Cardiac septum (tissue), 1 donor: ENCODE measurements around the gene PCSK4. TPM values are rescaled to one million over a fixed set of nuclear protein-coding genes. Genes with fewer than 3 reads are reported as not detected.

Experiments
- DNase-seq: peaks from one replicate; pipeline ENCODE4 v3.0.0-alpha.2; 2020; ENCODE audit warnings: low spot score
- intact Hi-C: fragments of 100-400 bp; cut with DNase I; formaldehyde crosslinking; loops from one replicate; pipeline ENCODE4 v1.14.0; 2022
- total RNA-seq: library from RNA; stranded (reverse); fragmentation: NEBNext Ultra II Directional; extraction: Animal tissue kit (Norgen Biotek cat#: 25700); gene quantifications from one replicate; pipeline ENCODE4 v1.2.1, GENCODE V29; 2021
- donor health status: DM: no; HTN: no; CAD: no.

Gene PCSK4
- total RNA-seq, 1 donor from 2014 or later, result 1.5 TPM

DNA sequence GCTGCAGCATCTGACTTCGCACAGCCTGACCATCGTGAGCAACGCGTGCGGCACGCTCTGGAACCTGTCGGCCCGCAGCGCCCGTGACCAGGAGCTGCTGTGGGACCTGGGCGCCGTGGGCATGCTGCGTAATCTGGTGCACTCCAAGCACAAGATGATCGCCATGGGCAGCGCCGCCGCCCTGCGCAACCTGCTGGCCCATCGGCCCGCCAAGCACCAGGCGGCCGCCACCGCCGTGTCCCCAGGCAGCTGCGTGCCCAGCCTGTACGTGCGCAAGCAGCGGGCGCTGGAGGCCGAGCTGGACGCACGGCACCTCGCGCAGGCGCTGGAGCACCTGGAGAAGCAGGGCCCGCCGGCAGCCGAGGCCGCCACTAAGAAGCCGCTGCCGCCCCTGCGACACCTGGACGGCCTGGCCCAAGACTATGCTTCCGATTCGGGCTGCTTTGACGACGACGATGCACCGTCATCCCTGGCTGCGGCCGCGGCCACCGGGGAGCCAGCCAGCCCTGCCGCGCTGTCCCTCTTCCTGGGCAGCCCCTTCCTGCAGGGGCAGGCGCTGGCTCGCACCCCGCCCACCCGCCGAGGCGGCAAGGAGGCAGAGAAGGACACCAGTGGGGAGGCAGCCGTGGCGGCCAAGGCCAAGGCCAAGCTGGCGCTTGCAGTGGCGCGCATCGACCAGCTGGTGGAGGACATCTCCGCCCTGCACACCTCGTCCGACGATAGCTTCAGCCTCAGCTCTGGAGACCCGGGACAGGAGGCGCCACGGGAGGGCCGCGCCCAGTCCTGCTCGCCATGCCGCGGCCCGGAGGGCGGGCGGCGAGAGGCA lies 24.7 kb downstream of the PCSK4 start:
- DNase-seq, result no peak
- intact Hi-C loops, result no loop called here

DNA sequence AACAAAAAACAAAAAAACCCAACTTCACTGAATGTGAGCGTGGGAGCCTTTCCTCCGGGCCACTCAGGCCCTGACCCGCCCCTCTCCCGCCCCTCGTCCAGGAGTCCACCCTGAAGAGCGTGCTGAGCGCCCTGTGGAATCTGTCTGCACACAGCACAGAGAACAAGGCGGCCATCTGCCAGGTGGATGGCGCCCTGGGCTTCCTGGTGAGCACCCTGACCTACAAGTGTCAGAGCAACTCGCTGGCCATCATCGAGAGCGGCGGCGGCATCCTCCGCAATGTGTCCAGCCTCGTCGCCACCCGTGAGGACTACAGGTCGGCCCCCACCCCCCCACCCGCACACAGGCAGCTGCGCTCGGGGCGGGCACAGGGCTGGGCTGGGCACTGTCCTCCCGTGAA lies 28.3 kb downstream of the PCSK4 start:
- intact Hi-C loops, result no loop called here
- DNase-seq, result no peak

GRCh38 chr19:1460033-1460995 lies 29.8 kb downstream of the PCSK4 start:
- intact Hi-C loops, result no loop called here
- DNase-seq, result no peak

- DNase-seq, result no peak
Measured at GRCh38 chr19:1459479-1459878, 30.7 kb downstream of the PCSK4 start.

DNA sequence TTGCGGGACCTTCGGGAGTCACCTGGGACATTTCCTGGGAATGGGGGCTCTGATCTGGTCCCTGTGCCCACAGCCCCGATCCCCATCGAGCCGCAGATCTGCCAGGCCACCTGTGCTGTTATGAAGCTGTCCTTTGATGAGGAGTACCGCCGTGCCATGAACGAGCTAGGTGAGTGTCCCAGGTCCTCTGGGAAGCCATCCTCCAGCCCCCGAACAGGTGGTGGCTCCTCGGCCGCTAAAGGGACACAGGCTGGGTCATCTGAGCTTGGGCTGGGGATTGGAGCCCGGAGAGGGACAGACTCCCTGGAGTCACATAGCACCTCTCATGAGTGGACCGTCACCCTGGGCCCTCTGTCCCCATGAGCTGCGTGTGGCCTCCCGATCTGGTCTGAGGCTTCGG lies 32.3 kb downstream of the PCSK4 start:
- intact Hi-C loops, result no loop called here
- no peak for DNase-seq

More at GRCh38 chr19:1459479-1459878, 30.7 kb downstream of the PCSK4 start:
- intact Hi-C loops, result no loop called here

GRCh38 chr19:1457031-1457739 lies 33.0 kb downstream of the PCSK4 start:
- no peak for DNase-seq
- intact Hi-C loops, result no loop called here

DNA sequence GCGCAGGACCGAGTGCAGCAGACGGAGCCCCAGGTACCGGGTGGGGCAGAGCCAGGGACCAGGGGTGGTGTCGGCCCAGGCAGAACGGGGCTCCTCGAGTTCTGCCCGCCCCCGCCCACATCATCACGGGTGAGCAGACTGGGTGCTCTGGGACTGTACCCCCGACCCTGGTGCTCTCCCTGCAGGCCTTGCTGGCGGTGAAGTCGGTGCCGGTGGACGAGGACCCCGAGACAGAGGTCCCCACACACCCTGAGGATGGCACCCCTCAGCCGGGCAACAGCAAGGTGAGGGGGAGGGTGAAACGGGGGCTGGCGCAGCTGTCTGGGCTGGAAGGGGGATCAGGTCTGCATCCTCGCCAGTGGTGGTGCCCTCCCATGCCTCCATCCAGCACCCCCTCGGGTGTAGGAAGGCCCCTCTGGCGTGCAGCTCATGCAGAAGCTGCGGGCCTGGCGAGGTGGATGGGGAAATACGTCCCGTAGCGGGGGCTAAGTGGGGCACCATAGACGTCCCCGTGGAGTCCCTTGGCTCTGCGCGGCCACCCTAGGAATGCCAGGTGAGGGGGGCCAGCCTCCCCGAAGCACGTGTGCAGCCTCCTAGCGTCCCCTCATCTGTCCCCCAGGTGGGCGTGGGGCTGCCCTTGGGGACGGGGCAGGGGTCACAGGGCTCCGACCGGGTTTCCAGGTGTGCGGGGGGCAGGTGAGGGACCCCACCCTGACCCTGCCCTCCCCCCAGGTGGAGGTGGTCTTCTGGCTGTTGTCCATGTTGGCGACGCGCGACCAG lies 33.8 kb downstream of the PCSK4 start:
- DNase-seq, result no peak
- intact Hi-C loops, result no loop called here

GRCh38 chr19:1455336-1456120 lies 34.6 kb downstream of the PCSK4 start:
- intact Hi-C loops, result no loop called here
- no peak for DNase-seq

- intact Hi-C loops, result no loop called here
- DNase-seq, result no peak
Measured at GRCh38 chr19:1455002-1455335, 35.2 kb downstream of the PCSK4 start.

DNA sequence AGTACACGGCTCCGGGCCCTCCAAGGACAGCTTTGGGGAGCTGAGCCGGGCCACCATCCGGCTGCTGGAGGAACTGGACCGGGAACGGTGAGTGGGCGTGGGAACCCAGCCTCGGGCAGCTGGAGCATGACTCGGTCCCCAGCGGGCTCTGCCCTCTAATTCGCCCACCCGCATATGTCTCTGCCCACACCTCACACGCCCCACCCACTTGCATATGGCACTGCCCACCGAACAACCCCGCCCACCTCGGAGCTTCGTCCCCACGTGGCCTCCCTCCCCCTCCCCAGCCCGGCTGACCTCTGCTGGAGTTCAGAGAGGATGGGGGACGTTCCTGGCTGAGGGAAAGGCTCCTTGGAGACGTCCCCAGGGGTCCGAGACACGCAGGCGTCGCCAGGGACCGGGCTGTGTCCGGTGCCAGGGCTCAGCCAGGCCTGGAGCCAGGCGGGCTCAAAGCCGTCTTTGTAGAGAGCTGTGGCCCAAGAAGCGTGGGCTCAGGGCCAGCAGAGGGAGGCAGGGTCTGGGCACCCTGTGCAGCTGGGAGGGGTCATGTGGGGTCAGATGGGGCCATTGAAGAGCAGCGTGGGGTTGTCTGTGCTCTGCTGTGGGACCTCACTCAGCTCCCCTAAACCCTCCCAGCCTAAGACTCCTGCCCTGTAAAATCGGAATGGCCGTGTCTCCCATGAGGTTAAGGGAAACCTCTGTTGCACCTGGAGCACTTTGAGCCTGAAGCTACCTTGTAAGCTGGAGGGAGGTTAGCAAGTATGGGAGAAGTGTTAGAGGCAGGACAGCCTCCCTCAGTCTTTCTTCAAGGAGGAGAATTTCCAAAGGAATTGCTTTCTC lies 36.4 kb downstream of the PCSK4 start:
- intact Hi-C loops, result no loop called here
- DNase-seq, result no peak

GRCh38 chr19:1452802-1453524 lies 37.2 kb downstream of the PCSK4 start:
- intact Hi-C loops, result no loop called here
- DNase-seq, result no peak

DNA sequence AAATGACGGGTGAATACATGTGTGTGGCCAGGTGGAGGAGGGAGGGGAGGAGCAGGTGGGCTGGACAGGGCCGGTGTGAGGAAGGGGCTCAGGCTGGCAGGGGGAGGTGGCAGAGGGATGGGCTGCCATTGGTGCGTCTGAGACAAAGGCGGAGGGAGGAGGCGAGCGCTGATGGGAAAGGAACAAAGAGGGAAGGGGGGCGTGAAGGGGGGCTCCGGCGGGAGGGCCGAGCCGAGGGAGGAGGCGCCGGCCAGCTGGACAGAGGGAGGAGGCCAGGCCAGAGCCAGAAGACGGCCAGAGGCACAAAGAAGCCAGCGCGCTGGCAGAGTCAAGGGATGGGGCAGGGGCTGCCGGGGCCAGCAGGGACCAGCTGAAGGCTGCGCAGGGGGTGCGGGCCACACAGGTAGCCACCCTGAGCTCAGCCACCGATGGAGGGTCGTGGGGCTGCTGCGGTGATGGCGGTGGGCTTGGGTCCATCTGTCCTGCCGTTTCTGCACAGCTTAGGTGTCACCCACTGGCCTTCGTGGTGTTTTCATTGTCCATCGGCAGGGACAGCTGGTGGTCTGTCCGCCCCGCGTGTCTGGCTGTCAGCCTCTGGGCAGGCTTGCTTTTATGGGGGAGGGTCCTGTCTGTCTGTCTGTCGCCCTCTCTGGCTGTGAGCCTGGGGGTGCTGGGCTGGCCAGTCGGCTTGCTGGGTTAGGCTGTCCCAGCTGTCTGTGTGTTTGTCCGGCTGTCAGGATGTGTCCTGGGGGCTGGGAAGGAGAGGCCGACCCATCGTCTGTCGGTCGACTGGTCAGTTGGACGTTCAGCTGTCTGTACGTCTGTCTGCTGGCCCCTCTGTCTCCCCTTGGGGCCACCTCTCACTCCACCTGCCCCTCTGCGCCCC lies 38.0 kb downstream of the PCSK4 start:
- intact Hi-C loops, result no loop called here
- no peak for DNase-seq

GRCh38 chr19:1450735-1451731 lies 39.1 kb downstream of the PCSK4 start:
- intact Hi-C loops, result no loop called here
- DNase-seq, result no peak

DNA sequence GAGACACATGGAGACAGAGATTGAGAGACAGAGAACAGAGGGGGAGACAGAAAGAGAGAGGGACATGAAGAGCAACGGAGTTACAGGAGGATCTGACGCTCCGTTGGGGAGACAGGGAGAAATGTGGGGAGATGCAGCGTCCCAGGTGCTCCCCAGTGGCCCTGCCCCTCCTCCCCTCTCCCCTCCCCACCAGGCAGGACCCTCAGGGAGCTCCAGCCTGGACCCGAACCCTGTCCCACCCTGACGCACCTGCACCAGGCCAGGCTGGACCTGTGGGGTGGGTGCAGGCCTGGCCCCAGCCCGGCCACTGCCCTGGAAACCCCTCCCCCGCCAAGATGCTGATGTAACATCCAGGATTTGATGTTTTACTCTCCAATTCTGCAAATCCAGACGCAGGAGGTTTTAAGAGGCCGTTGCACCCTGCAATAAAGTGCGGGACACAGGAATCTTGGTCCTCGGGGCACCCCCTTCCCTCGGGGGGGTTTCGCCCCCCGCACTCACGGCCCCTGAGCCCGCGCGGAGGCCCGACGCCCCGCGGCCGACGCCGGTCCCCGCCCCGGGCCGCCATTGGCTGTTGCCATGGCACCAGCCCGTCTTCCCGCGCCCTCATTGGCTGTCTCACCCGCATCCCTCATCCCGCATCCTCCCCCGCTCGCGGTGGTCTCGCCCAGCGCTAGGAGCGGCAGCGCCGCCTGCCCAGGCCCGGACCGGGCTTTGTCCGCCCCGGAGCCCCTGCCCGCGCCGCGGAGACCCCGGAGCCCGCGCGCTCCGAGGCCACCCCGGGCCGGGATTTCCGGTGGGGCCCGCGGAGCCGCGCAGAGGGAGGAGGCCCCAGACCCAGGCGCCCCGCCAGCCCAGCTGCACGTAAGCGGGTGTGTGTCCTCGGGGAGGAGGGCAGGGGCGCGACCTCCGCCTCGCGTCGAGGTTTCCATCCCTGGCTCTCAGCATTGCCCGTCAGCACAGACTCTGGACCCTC lies 40.4 kb downstream of the PCSK4 start, which contains the start of gene APC2:
Gene APC2, plus strand, starts transcription at position 655 of the 976 bp plus-strand sequence. CDS start 2,881 bp downstream, outside the sequence.
- DNase-seq, result no peak

More for the DNA sequence above, 40.4 kb downstream of the PCSK4 start, which contains the start of gene APC2:
- intact Hi-C loops, result loop anchor here (10.0 kb wide), 1 partner anchor 135 kb away; no protein-coding TSS in a partner anchor
